ENCODE measurements around the gene HMGN4.
A peak's percentile ranks its signal among the peaks of the same experiment; 100 is the strongest.

Gene HMGN4

GRCh38 chr6:26552640-26553188 is 14.5 kb downstream of the HMGN4 start:
- no peak for DNase-seq

- peak; percentile 68 to 72 for DNase-seq
These were observed 15.1 kb downstream of the HMGN4 start for GRCh38 chr6:26553264-26553634.

GRCh38 chr6:26553635-26554446 is 15.7 kb downstream of the HMGN4 start:
- DNase-seq = peak; percentile 69 to 85

- no peak for DNase-seq
These were observed 16.2 kb downstream of the HMGN4 start for GRCh38 chr6:26554447-26554696.

GRCh38 chr6:26554697-26555504 is 16.7 kb downstream of the HMGN4 start:
- peak; percentile 49 to 64 for DNase-seq

- peak; percentile 55 to 71 for DNase-seq
These were observed 17.5 kb downstream of the HMGN4 start for GRCh38 chr6:26555505-26556262.

- peak; percentile 75 to 82 for DNase-seq
These were observed 18.3 kb downstream of the HMGN4 start for GRCh38 chr6:26556263-26557070.

GRCh38 chr6:26561533-26562466 is 23.6 kb downstream of the HMGN4 start:
- no peak for DNase-seq

- no peak for DNase-seq
These were observed 25.3 kb downstream of the HMGN4 start for GRCh38 chr6:26563488-26563887.

- DNase-seq = peak; percentile 90 to 96
These were observed 30.7 kb downstream of the HMGN4 start for GRCh38 chr6:26568601-26569432.

- no peak for DNase-seq
These were observed 31.2 kb downstream of the HMGN4 start for GRCh38 chr6:26569433-26569764.

GRCh38 chr6:26570027-26570809 is 32.1 kb downstream of the HMGN4 start:
- no peak for DNase-seq

GRCh38 chr6:26571592-26572296 is 33.6 kb downstream of the HMGN4 start:
- peak; percentile 84 to 85 for DNase-seq

- no peak for DNase-seq
These were observed 37.4 kb downstream of the HMGN4 start for GRCh38 chr6:26575494-26575939.

GRCh38 chr6:26576407-26576843 is 38.3 kb downstream of the HMGN4 start:
- DNase-seq = no peak

- DNase-seq = no peak
These were observed 39.0 kb downstream of the HMGN4 start for GRCh38 chr6:26576929-26577719.

- DNase-seq = no peak
These were observed 39.5 kb downstream of the HMGN4 start for GRCh38 chr6:26577720-26578072.

- no peak for DNase-seq
These were observed 40.1 kb downstream of the HMGN4 start for GRCh38 chr6:26578279-26578678.
